Activated naive CD8-positive, alpha-beta T cell treated with anti-CD3 and anti-CD28 coated beads for 36 hours (primary cell): ENCODE data around the gene CHST4. TPM values are rescaled to one million over a fixed set of nuclear protein-coding genes. Genes with fewer than 3 reads are reported as not detected.
A peak's percentile ranks its signal among the peaks of the same experiment; 100 is the strongest.
"Not testable (repeated sequence)": the region's sequence is repeated elsewhere in the genome, so short reads cannot be mapped to it uniquely, and the experiment has no call there.

Experiments
- DNase-seq: peaks from one replicate; pipeline ENCODE4 v3.0.0; 2021
- H3K27ac Mint-ChIP-seq: one replicate; pipeline ENCODE4 v1.8.0; 2022; ENCODE audit warnings: mild to moderate bottlenecking, moderate library complexity, mixed read lengths
- H3K27me3 Mint-ChIP-seq: one replicate; pipeline ENCODE4 v1.8.0; 2022; ENCODE audit warnings: mild to moderate bottlenecking, mixed read lengths
- H3K36me3 Mint-ChIP-seq: one replicate; pipeline ENCODE4 v1.8.0; 2021; ENCODE audit warnings: mild to moderate bottlenecking, mixed read lengths
- H3K4me1 Mint-ChIP-seq: one replicate; pipeline ENCODE4 v1.8.0; 2021; ENCODE audit warnings: mixed read lengths
- H3K4me3 Mint-ChIP-seq: one replicate; pipeline ENCODE4 v1.8.0; 2022; ENCODE audit warnings: mild to moderate bottlenecking, moderate library complexity, mixed read lengths
- H3K9me3 Mint-ChIP-seq: one replicate; pipeline ENCODE4 v1.8.0; 2022; ENCODE audit warnings: mixed read lengths
- total RNA-seq, 2 experiments: library from RNA; stranded (reverse); gene quantifications; one replicate each; pipeline ENCODE4 v1.2.3, GENCODE V29; 2021

The CHST4 gene
- total RNA-seq, 2 experiments from 2014 or later: 0.19 TPM; not detected in 1

- H3K4me1 Mint-ChIP-seq, H3K27ac Mint-ChIP-seq, H3K4me3 Mint-ChIP-seq, H3K27me3 Mint-ChIP-seq, H3K9me3 Mint-ChIP-seq, H3K36me3 Mint-ChIP-seq, DNase-seq: not testable (repeated sequence)
Measured at GRCh38 chr16:71504051-71504450, 22.2 kb upstream of the CHST4 start.

GRCh38 chr16:71504901-71505300 is 21.3 kb upstream of the CHST4 start:
- no peak for DNase-seq
- H3K9me3 Mint-ChIP-seq: no peaks in the 10 kb centered on the region
- no peaks in the 10 kb centered on the region for H3K36me3 Mint-ChIP-seq
- H3K27me3 Mint-ChIP-seq: peaks cover 1% of the 10 kb centered on the region
- no peak overlapping the region for H3K27ac Mint-ChIP-seq
- H3K4me1 Mint-ChIP-seq: no peaks in the 10 kb centered on the region
- H3K4me3 Mint-ChIP-seq: no peak overlapping the region

GRCh38 chr16:71507061-71507460 is 19.2 kb upstream of the CHST4 start:
- DNase-seq: no peak
- H3K9me3 Mint-ChIP-seq: no peaks in the 10 kb centered on the region
- no peaks in the 10 kb centered on the region for H3K4me1 Mint-ChIP-seq
- no peaks in the 10 kb centered on the region for H3K36me3 Mint-ChIP-seq
- H3K27ac Mint-ChIP-seq: no peak overlapping the region
- no peak overlapping the region for H3K4me3 Mint-ChIP-seq
- H3K27me3 Mint-ChIP-seq: no peaks in the 10 kb centered on the region

- Mint-ChIP-seq H3K27me3 (peaks cover 5% of the 10 kb centered on the region), H3K4me3 (no peak overlapping the region), H3K27ac (no peak overlapping the region), H3K36me3 (no peaks in the 10 kb centered on the region), H3K4me1 (no peaks in the 10 kb centered on the region), H3K9me3 (no peaks in the 10 kb centered on the region)
- DNase-seq: no peak
Measured at GRCh38 chr16:71513302-71513701, 12.9 kb upstream of the CHST4 start.

- Mint-ChIP-seq H3K4me3 (no peak overlapping the region), H3K4me1 (no peaks in the 10 kb centered on the region), H3K27me3 (peaks cover 5% of the 10 kb centered on the region), H3K27ac (no peak overlapping the region), H3K36me3 (no peaks in the 10 kb centered on the region), H3K9me3 (no peaks in the 10 kb centered on the region)
- no peak for DNase-seq
Measured at GRCh38 chr16:71514476-71514875, 11.8 kb upstream of the CHST4 start.

- no peaks in the 10 kb centered on the region for H3K36me3 Mint-ChIP-seq
- H3K27ac Mint-ChIP-seq: no peak overlapping the region
- H3K4me3 Mint-ChIP-seq: no peak overlapping the region
- H3K9me3 Mint-ChIP-seq: no peaks in the 10 kb centered on the region
- peaks cover 5% of the 10 kb centered on the region for H3K27me3 Mint-ChIP-seq
- H3K4me1 Mint-ChIP-seq: no peaks in the 10 kb centered on the region
- DNase-seq: no peak
Measured at GRCh38 chr16:71515026-71515425, 11.2 kb upstream of the CHST4 start.

- no peak overlapping the region for H3K4me3 Mint-ChIP-seq
- no peaks in the 10 kb centered on the region for H3K9me3 Mint-ChIP-seq
- H3K36me3 Mint-ChIP-seq: no peaks in the 10 kb centered on the region
- H3K27me3 Mint-ChIP-seq: peaks cover 4% of the 10 kb centered on the region
- no peaks in the 10 kb centered on the region for H3K4me1 Mint-ChIP-seq
- no peak for DNase-seq
- no peak overlapping the region for H3K27ac Mint-ChIP-seq
Measured at GRCh38 chr16:71520550-71520949, 5.7 kb upstream of the CHST4 start.

- Mint-ChIP-seq H3K27me3 (peaks cover 32% of the 10 kb centered on the region), H3K4me3 (no peak overlapping the region), H3K27ac (no peak overlapping the region), H3K9me3 (no peaks in the 10 kb centered on the region), H3K4me1 (peaks cover 4% of the 10 kb centered on the region), H3K36me3 (no peaks in the 10 kb centered on the region)
- no peak for DNase-seq
Measured at GRCh38 chr16:71524566-71525553, 1.4 kb upstream of the CHST4 start.

- H3K27ac Mint-ChIP-seq: no peak overlapping the region
- peaks cover 4% of the 10 kb centered on the region for H3K4me1 Mint-ChIP-seq
- no peaks in the 10 kb centered on the region for H3K9me3 Mint-ChIP-seq
- H3K27me3 Mint-ChIP-seq: peaks cover 32% of the 10 kb centered on the region
- no peaks in the 10 kb centered on the region for H3K36me3 Mint-ChIP-seq
- no peak for DNase-seq
- no peak overlapping the region for H3K4me3 Mint-ChIP-seq
Measured at GRCh38 chr16:71528257-71528656, 2.0 kb downstream of the CHST4 start.

- Mint-ChIP-seq H3K4me3 (no peak overlapping the region), H3K9me3 (no peaks in the 10 kb centered on the region), H3K36me3 (no peaks in the 10 kb centered on the region), H3K4me1 (peaks cover 4% of the 10 kb centered on the region), H3K27me3 (peaks cover 32% of the 10 kb centered on the region), H3K27ac (no peak overlapping the region)
- DNase-seq: no peak
Measured at GRCh38 chr16:71528863-71529262, 2.6 kb downstream of the CHST4 start.

- Mint-ChIP-seq H3K9me3 (no peaks in the 10 kb centered on the region), H3K4me1 (no peaks in the 10 kb centered on the region)
Measured at GRCh38 chr16:71532366-71532765, 6.1 kb downstream of the CHST4 start.

GRCh38 chr16:71536752-71537499 is 10.7 kb downstream of the CHST4 start:
- no peaks in the 10 kb centered on the region for H3K36me3 Mint-ChIP-seq
- no peaks in the 10 kb centered on the region for H3K9me3 Mint-ChIP-seq
- H3K27ac Mint-ChIP-seq: no peak overlapping the region
- no peak overlapping the region for H3K4me3 Mint-ChIP-seq
- no peaks in the 10 kb centered on the region for H3K4me1 Mint-ChIP-seq
- peaks cover 3% of the 10 kb centered on the region for H3K27me3 Mint-ChIP-seq
- no peak for DNase-seq

More at GRCh38 chr16:71532366-71532765, 6.1 kb downstream of the CHST4 start:
- Mint-ChIP-seq H3K27ac (no peak overlapping the region), H3K4me3 (no peak overlapping the region), H3K27me3 (peaks cover 17% of the 10 kb centered on the region), H3K36me3 (no peaks in the 10 kb centered on the region)
- DNase-seq: no peak

GRCh38 chr16:71537643-71538042 is 11.4 kb downstream of the CHST4 start:
- Mint-ChIP-seq H3K27me3 (peaks cover 8% of the 10 kb centered on the region), H3K4me3 (no peak overlapping the region), H3K27ac (no peak overlapping the region), H3K36me3 (no peaks in the 10 kb centered on the region), H3K4me1 (peaks cover 4% of the 10 kb centered on the region), H3K9me3 (no peaks in the 10 kb centered on the region)
- peak; percentile 17 for DNase-seq

- Mint-ChIP-seq H3K27ac (no peak overlapping the region), H3K4me1 (peaks cover 4% of the 10 kb centered on the region), H3K4me3 (no peak overlapping the region), H3K36me3 (no peaks in the 10 kb centered on the region), H3K27me3 (peaks cover 8% of the 10 kb centered on the region), H3K9me3 (no peaks in the 10 kb centered on the region)
- peak; percentile 55 for DNase-seq
Measured at GRCh38 chr16:71542377-71542776, 16.2 kb downstream of the CHST4 start.

- Mint-ChIP-seq H3K36me3 (no peaks in the 10 kb centered on the region), H3K27ac (no peak overlapping the region), H3K9me3 (no peaks in the 10 kb centered on the region), H3K4me3 (no peak overlapping the region), H3K27me3 (peaks cover 4% of the 10 kb centered on the region), H3K4me1 (peaks cover 3% of the 10 kb centered on the region)
- DNase-seq: no peak
Measured at GRCh38 chr16:71547168-71547567, 20.9 kb downstream of the CHST4 start.
